Measurements from ENCODE around the gene PGP. TPM values are rescaled to one million over a fixed set of nuclear protein-coding genes. Genes with fewer than 3 reads are reported as not detected.

Gene PGP
- total RNA-seq, 4 donors from 2014 or later = 21.7 to 25.6 (median 23.1) TPM

DNA sequence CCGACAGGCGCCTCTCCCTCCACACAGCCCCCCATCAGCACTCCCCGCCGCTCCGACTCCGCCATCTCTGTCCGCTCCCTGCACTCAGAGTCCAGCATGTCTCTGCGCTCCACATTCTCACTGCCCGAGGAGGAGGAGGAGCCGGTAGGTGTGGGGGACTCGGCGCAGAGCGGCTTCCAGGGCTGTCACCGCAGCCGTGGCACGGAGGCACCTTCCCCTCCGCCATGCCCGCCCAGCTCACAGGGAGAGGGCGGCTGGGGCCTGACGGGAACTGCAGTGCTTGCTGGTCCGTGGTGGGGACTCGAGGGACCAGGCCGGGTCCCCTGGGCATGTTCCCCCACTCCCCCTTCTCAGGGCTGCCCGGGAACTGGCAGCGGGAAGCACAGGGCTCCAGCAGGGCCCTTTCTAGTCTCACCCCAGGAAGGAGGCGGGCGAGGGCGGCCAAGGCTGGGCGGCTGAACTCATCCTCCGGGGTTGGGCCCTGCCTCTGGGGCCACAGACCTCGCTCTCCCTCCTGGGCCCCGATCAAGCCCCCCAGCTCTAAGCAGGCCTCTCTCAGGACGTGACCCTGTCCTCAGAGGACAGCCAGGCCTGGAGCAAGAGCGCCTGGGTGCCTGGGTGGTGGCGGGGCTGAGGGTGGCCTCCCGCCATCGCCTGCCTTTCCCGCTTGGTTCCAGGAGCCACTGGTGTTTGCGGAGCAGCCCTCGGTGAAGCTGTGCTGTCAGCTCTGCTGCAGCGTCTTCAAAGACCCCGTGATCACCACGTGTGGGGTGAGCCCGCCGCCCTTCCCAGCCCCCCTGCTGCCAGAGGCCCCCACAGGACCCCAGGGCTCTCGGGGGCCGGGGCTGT lies 43.8 kb downstream of the PGP start:
- Histone ChIP-seq H3K9me3 (no peaks in the 10 kb centered on the region), H3K4me3 (peak overlapping the region in 2 of 4 donors; percentile 24 to 26), H3K27me3 (no peaks in the 10 kb centered on the region), H3K4me1 (peaks cover 0 to 34% (median 4%) of the 10 kb centered on the region in 4 donors), H3K27ac (peak overlapping the region in 1 of 4 donors; percentile 52), H3K36me3 (peaks cover 0 to 79% (median 0%) of the 10 kb centered on the region in 3 donors)
- DNase-seq = no peak
- TF ChIP-seq, protein P1, sequence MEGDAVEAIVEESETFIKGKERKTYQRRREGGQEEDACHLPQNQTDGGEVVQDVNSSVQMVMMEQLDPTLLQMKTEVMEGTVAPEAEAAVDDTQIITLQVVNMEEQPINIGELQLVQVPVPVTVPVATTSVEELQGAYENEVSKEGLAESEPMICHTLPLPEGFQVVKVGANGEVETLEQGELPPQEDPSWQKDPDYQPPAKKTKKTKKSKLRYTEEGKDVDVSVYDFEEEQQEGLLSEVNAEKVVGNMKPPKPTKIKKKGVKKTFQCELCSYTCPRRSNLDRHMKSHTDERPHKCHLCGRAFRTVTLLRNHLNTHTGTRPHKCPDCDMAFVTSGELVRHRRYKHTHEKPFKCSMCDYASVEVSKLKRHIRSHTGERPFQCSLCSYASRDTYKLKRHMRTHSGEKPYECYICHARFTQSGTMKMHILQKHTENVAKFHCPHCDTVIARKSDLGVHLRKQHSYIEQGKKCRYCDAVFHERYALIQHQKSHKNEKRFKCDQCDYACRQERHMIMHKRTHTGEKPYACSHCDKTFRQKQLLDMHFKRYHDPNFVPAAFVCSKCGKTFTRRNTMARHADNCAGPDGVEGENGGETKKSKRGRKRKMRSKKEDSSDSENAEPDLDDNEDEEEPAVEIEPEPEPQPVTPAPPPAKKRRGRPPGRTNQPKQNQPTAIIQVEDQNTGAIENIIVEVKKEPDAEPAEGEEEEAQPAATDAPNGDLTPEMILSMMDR (IDR thresholded peaks at IDR 0.05) = no peak
- no peak for TF ChIP-seq POLR2A (IDR thresholded peaks at IDR 0.05)

DNA sequence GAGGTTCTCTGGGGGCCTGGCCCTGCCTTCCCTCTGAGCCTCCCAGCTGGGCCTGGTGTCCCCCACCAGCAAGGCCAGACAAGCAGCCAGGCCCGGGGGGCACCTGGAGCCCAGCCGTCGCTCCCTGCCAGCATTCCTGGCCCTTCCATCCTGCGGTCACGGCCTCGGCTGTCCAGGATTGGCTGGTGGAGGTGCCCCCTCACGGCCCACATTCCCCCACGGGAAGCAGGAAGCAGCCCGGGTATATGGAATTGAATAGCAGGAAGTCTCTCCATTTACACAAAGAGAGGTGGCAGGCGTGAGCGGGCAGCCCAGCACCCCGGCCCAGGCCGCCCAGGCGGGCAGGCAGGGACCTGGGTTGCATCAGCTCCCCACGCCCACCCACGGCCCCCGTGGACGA lies 44.6 kb downstream of the PGP start:
- H3K4me3 ChIP-seq = peak overlapping the region in 2 of 4 donors; percentile 24 to 26
- peaks cover 0 to 35% (median 4%) of the 10 kb centered on the region in 4 donors for H3K4me1 ChIP-seq
- TF ChIP-seq, protein P1 (IDR thresholded peaks at IDR 0.05) = no peak
- no peak for TF ChIP-seq POLR2A (IDR thresholded peaks at IDR 0.05)
- no peaks in the 10 kb centered on the region for H3K9me3 ChIP-seq
- no peaks in the 10 kb centered on the region for H3K27me3 ChIP-seq
- H3K36me3 ChIP-seq = peaks cover 0 to 73% (median 0%) of the 10 kb centered on the region in 3 donors
- H3K27ac ChIP-seq = peak overlapping the region in 2 of 4 donors; percentile 52
- DNase-seq = no peak

GRCh38 chr16:2167068-2167638 lies 47.5 kb downstream of the PGP start:
- peaks cover 0 to 56% (median 9%) of the 10 kb centered on the region in 4 donors for H3K4me1 ChIP-seq
- no peak overlapping the region for H3K4me3 ChIP-seq
- no peak overlapping the region for H3K27ac ChIP-seq
- H3K9me3 ChIP-seq = no peaks in the 10 kb centered on the region
- no peak for TF ChIP-seq POLR2A (IDR thresholded peaks at IDR 0.05)
- TF ChIP-seq, protein P1 (IDR thresholded peaks at IDR 0.05) = no peak
- H3K36me3 ChIP-seq = peaks cover 0 to 44% (median 0%) of the 10 kb centered on the region in 3 donors
- no peaks in the 10 kb centered on the region for H3K27me3 ChIP-seq
- no peak for DNase-seq

GRCh38 chr16:2166263-2167067 lies 48.2 kb downstream of the PGP start:
- Histone ChIP-seq H3K9me3 (no peaks in the 10 kb centered on the region), H3K36me3 (peaks cover 0 to 37% (median 0%) of the 10 kb centered on the region in 3 donors), H3K27me3 (no peaks in the 10 kb centered on the region), H3K4me1 (peaks cover 0 to 56% (median 10%) of the 10 kb centered on the region in 4 donors), H3K27ac (peak overlapping the region in 2 of 4 donors; percentile 38 to 43), H3K4me3 (no peak overlapping the region)
- DNase-seq = peak in 1 of 3 donors; percentile 73
- TF ChIP-seq, protein P1 (IDR thresholded peaks at IDR 0.05) = no peak
- TF ChIP-seq POLR2A (IDR thresholded peaks at IDR 0.05) = no peak

DNA sequence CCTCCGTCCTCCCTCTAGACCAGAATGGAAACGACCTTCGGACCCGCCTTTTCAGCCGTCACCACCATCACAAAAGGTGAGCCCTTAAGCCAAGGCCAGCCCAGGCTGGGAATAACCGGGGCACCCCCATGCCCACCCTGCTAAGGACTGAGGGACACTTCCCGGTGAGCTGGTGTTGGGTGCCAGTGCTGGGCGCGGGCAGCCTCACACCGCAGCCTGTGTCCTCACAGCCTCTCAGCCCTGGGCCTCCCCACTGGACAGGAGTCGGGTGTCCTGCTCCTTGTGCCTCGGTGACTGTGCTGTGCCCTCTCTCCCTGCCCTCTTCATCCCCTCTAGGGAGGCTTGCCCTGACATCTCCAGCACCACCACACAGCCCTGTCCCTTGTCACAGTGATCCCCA lies 48.8 kb downstream of the PGP start:
- peaks cover 0 to 56% (median 11%) of the 10 kb centered on the region in 4 donors for H3K4me1 ChIP-seq

More for the DNA sequence above, 48.8 kb downstream of the PGP start:
- no peaks in the 10 kb centered on the region for H3K27me3 ChIP-seq
- peaks cover 0 to 31% (median 0%) of the 10 kb centered on the region in 3 donors for H3K36me3 ChIP-seq
- no peak for DNase-seq
- no peaks in the 10 kb centered on the region for H3K9me3 ChIP-seq
- TF ChIP-seq, protein P1 (IDR thresholded peaks at IDR 0.05) = no peak
- no peak for TF ChIP-seq POLR2A (IDR thresholded peaks at IDR 0.05)
- peak overlapping the region in 1 of 4 donors; percentile 38 for H3K27ac ChIP-seq
- H3K4me3 ChIP-seq = no peak overlapping the region

Data from Peyer's patch (tissue), 4 donors.